ENCODE data around the gene IL4I1. TPM values are rescaled to one million over a fixed set of nuclear protein-coding genes. Genes with fewer than 3 reads are reported as not detected.
"Not testable (repeated sequence)": the region's sequence is repeated elsewhere in the genome, so short reads cannot be mapped to it uniquely, and the experiment has no call there.

The IL4I1 gene
- polyA plus RNA-seq = 1 to 10 TPM in 3 of 4 donors, not detected in 1; 1.0 to 3.8 (median 1.3) TPM
- long read RNA-seq, donor 1, partial matches to known transcripts = 0 of 1 reads
- long read RNA-seq, donor 1, other reads (novel, unspliced or antisense) = 0 of 1 reads
- long read RNA-seq, donor 2 = 0 reads
- long read RNA-seq, donor 3, partial matches to known transcripts = 0 of 1 reads
- long read RNA-seq, donor 3, other reads (novel, unspliced or antisense) = 0 of 1 reads
- long read RNA-seq, donor 4 = 0 reads
- long read RNA-seq, donor 5 = 0 reads
- long read RNA-seq, donor 6, partial matches to known transcripts = 0 of 2 reads
- long read RNA-seq, donor 6, other reads (novel, unspliced or antisense) = 0 of 2 reads
- long read RNA-seq, donor 7 = 0 reads
- long read RNA-seq, donor 8 = 0 reads
- long read RNA-seq, donor 9 = 0 reads
- long read RNA-seq, donor 10 = 0 reads

- Histone ChIP-seq H3K27me3 (ENCODE audit: control insufficient read depth in 3 of 3, insufficient read depth in 3 of 3, low read length in 3 of 3) (peaks cover 0 to 6% (median 0%) of the 10 kb centered on the region in 3 donors), H3K4me1 (ENCODE audit: control insufficient read depth in 3 of 3, insufficient read depth in 2 of 3, low read depth in 1 of 3, low read length in 2 of 3) (peaks cover 0 to 4% (median 0%) of the 10 kb centered on the region in 3 donors), H3K36me3 (ENCODE audit: control insufficient read depth in 3 of 3, insufficient read depth in 2 of 3, low read depth in 1 of 3, low read length in 3 of 3) (no peaks in the 10 kb centered on the region), H3K4me3 (ENCODE audit: low read depth in 1 of 3, low read length in 3 of 3) (no peak within 1 kb of the TSS), H3K27ac (ENCODE audit: low read depth in 1 of 3, low read length in 2 of 3) (peak within 1 kb of the TSS in 1 of 3 donors; percentile 80), H3K9me3 (ENCODE audit: control insufficient read depth in 2 of 2, insufficient read depth in 1 of 2, low read depth in 1 of 2, low read length in 1 of 2) (no peaks in the 10 kb centered on the region)
- DNase-seq = peak in 1 of 2 donors; percentile 28
- 27 to 41% (median 28%) methylated on average over 19 to 20 of the region's 20 CpGs for WGBS, 3 donors
- FAIRE-seq = no peak
Observed at GRCh38 chr19:49896863-49897621, at the start of gene IL4I1. TSS of gene IL4I1 (minus strand) at chr19:49896887. CDS start at chr19:49896160, 727 bp downstream.

- DNase-seq = no peak
- no peak overlapping the region for H3K4me3 ChIP-seq (ENCODE audit: low read depth in 1 of 3, low read length in 3 of 3)
- H3K4me1 ChIP-seq (ENCODE audit: control insufficient read depth in 3 of 3, insufficient read depth in 2 of 3, low read depth in 1 of 3, low read length in 2 of 3) = no peaks in the 10 kb centered on the region
- no peak for FAIRE-seq
- H3K27me3 ChIP-seq (ENCODE audit: control insufficient read depth in 3 of 3, insufficient read depth in 3 of 3, low read length in 3 of 3) = no peaks in the 10 kb centered on the region
- H3K9me3 ChIP-seq (ENCODE audit: control insufficient read depth in 2 of 2, insufficient read depth in 1 of 2, low read depth in 1 of 2, low read length in 1 of 2) = no peaks in the 10 kb centered on the region
- H3K27ac ChIP-seq (ENCODE audit: low read depth in 1 of 3, low read length in 2 of 3) = no peak overlapping the region
- peaks cover 0 to 22% (median 0%) of the 10 kb centered on the region in 3 donors for H3K36me3 ChIP-seq (ENCODE audit: control insufficient read depth in 3 of 3, insufficient read depth in 2 of 3, low read depth in 1 of 3, low read length in 3 of 3)
- WGBS, 3 donors = 58 to 76% (median 66%) methylated on average over 8 of the region's 8 CpGs
Observed at GRCh38 chr19:49946415-49946814, 49.7 kb upstream of the IL4I1 start.

- DNase-seq; H3K9me3 ChIP-seq (ENCODE audit: control insufficient read depth in 2 of 2, insufficient read depth in 1 of 2, low read depth in 1 of 2, low read length in 1 of 2); H3K27me3 ChIP-seq (ENCODE audit: control insufficient read depth in 3 of 3, insufficient read depth in 3 of 3, low read length in 3 of 3); H3K27ac ChIP-seq (ENCODE audit: low read depth in 1 of 3, low read length in 2 of 3); FAIRE-seq; H3K4me1 ChIP-seq (ENCODE audit: control insufficient read depth in 3 of 3, insufficient read depth in 2 of 3, low read depth in 1 of 3, low read length in 2 of 3); H3K4me3 ChIP-seq (ENCODE audit: low read depth in 1 of 3, low read length in 3 of 3): not testable (repeated sequence)
- WGBS, 3 donors = 66 to 81% (median 72%) methylated on average over 5 of the region's 5 CpGs
- H3K36me3 ChIP-seq (ENCODE audit: control insufficient read depth in 3 of 3, insufficient read depth in 2 of 3, low read depth in 1 of 3, low read length in 3 of 3) = peaks cover 0 to 10% (median 0%) of the 10 kb centered on the region in 3 donors
Observed at GRCh38 chr19:49944567-49944966, 47.9 kb upstream of the IL4I1 start.

GRCh38 chr19:49940482-49940791 is 43.8 kb upstream of the IL4I1 start:
- no peaks in the 10 kb centered on the region for H3K9me3 ChIP-seq (ENCODE audit: control insufficient read depth in 2 of 2, insufficient read depth in 1 of 2, low read depth in 1 of 2, low read length in 1 of 2)
- no peak overlapping the region for H3K4me3 ChIP-seq (ENCODE audit: low read depth in 1 of 3, low read length in 3 of 3)
- peaks cover 0 to 4% (median 0%) of the 10 kb centered on the region in 3 donors for H3K36me3 ChIP-seq (ENCODE audit: control insufficient read depth in 3 of 3, insufficient read depth in 2 of 3, low read depth in 1 of 3, low read length in 3 of 3)
- WGBS, 3 donors = 79 to 85% (median 80%) methylated on average over 5 of the region's 5 CpGs
- no peak overlapping the region for H3K27ac ChIP-seq (ENCODE audit: low read depth in 1 of 3, low read length in 2 of 3)
- no peaks in the 10 kb centered on the region for H3K27me3 ChIP-seq (ENCODE audit: control insufficient read depth in 3 of 3, insufficient read depth in 3 of 3, low read length in 3 of 3)
- DNase-seq (no peak), FAIRE-seq (no peak)
- H3K4me1 ChIP-seq (ENCODE audit: control insufficient read depth in 3 of 3, insufficient read depth in 2 of 3, low read depth in 1 of 3, low read length in 2 of 3) = peaks cover 0 to 2% (median 0%) of the 10 kb centered on the region in 3 donors

- H3K4me3 ChIP-seq (ENCODE audit: low read depth in 1 of 3, low read length in 3 of 3) = no peak overlapping the region
- WGBS, 3 donors = 54 to 72% (median 68%) methylated on average over 7 of the region's 7 CpGs
- FAIRE-seq (no peak), DNase-seq (no peak)
- H3K36me3 ChIP-seq (ENCODE audit: control insufficient read depth in 3 of 3, insufficient read depth in 2 of 3, low read depth in 1 of 3, low read length in 3 of 3) = peaks cover 0 to 4% (median 0%) of the 10 kb centered on the region in 3 donors
- H3K27me3 ChIP-seq (ENCODE audit: control insufficient read depth in 3 of 3, insufficient read depth in 3 of 3, low read length in 3 of 3) = no peaks in the 10 kb centered on the region
- H3K4me1 ChIP-seq (ENCODE audit: control insufficient read depth in 3 of 3, insufficient read depth in 2 of 3, low read depth in 1 of 3, low read length in 2 of 3) = peaks cover 0 to 2% (median 0%) of the 10 kb centered on the region in 3 donors
- no peak overlapping the region for H3K27ac ChIP-seq (ENCODE audit: low read depth in 1 of 3, low read length in 2 of 3)
- no peaks in the 10 kb centered on the region for H3K9me3 ChIP-seq (ENCODE audit: control insufficient read depth in 2 of 2, insufficient read depth in 1 of 2, low read depth in 1 of 2, low read length in 1 of 2)
Observed at GRCh38 chr19:49939721-49940481, 43.2 kb upstream of the IL4I1 start.

- FAIRE-seq (no peak), DNase-seq (no peak)
- Histone ChIP-seq H3K36me3 (ENCODE audit: control insufficient read depth in 3 of 3, insufficient read depth in 2 of 3, low read depth in 1 of 3, low read length in 3 of 3) (peaks cover 0 to 4% (median 0%) of the 10 kb centered on the region in 3 donors), H3K9me3 (ENCODE audit: control insufficient read depth in 2 of 2, insufficient read depth in 1 of 2, low read depth in 1 of 2, low read length in 1 of 2) (no peaks in the 10 kb centered on the region), H3K4me3 (ENCODE audit: low read depth in 1 of 3, low read length in 3 of 3) (no peak overlapping the region), H3K4me1 (ENCODE audit: control insufficient read depth in 3 of 3, insufficient read depth in 2 of 3, low read depth in 1 of 3, low read length in 2 of 3) (peaks cover 0 to 2% (median 0%) of the 10 kb centered on the region in 3 donors), H3K27ac (ENCODE audit: low read depth in 1 of 3, low read length in 2 of 3) (no peak overlapping the region), H3K27me3 (ENCODE audit: control insufficient read depth in 3 of 3, insufficient read depth in 3 of 3, low read length in 3 of 3) (no peaks in the 10 kb centered on the region)
- WGBS, 3 donors = 74 to 82% (median 80%) methylated on average over 4 of the region's 4 CpGs
Observed at GRCh38 chr19:49938662-49939061, 42.0 kb upstream of the IL4I1 start.

GRCh38 chr19:49937750-49938381 is 41.2 kb upstream of the IL4I1 start:
- 12 to 18% (median 16%) methylated on average over 35 of the region's 35 CpGs for WGBS, 3 donors
- peaks cover 0 to 11% (median 0%) of the 10 kb centered on the region in 3 donors for H3K36me3 ChIP-seq (ENCODE audit: control insufficient read depth in 3 of 3, insufficient read depth in 2 of 3, low read depth in 1 of 3, low read length in 3 of 3)
- peak; percentile 67 to 82 for DNase-seq
- no peak for FAIRE-seq
- peaks cover 0 to 2% (median 0%) of the 10 kb centered on the region in 3 donors for H3K4me1 ChIP-seq (ENCODE audit: control insufficient read depth in 3 of 3, insufficient read depth in 2 of 3, low read depth in 1 of 3, low read length in 2 of 3)
- no peaks in the 10 kb centered on the region for H3K9me3 ChIP-seq (ENCODE audit: control insufficient read depth in 2 of 2, insufficient read depth in 1 of 2, low read depth in 1 of 2, low read length in 1 of 2)
- no peak overlapping the region for H3K27ac ChIP-seq (ENCODE audit: low read depth in 1 of 3, low read length in 2 of 3)
- no peaks in the 10 kb centered on the region for H3K27me3 ChIP-seq (ENCODE audit: control insufficient read depth in 3 of 3, insufficient read depth in 3 of 3, low read length in 3 of 3)
- peak overlapping the region in 1 of 3 donors; percentile 21 for H3K4me3 ChIP-seq (ENCODE audit: low read depth in 1 of 3, low read length in 3 of 3)

Data from small intestine (tissue), 16 donors.